ENCODE data around the gene SLC39A11.

- TF ChIP-seq CTCF (IDR thresholded peaks at IDR 0.05), result no peak
- TF ChIP-seq NFYB (CRISPR knock-in tag; conservative IDR thresholded peaks at IDR 0.05; ENCODE audit: low read depth), result no peak
- no peak for TF ChIP-seq FOXP4 (CRISPR knock-in tag; IDR thresholded peaks at IDR 0.05)
- no peak for TF ChIP-seq CREM (CRISPR knock-in tag; IDR thresholded peaks at IDR 0.05)
- TF ChIP-seq CDX4 (CRISPR knock-in tag; IDR thresholded peaks at IDR 0.05; ENCODE audit: borderline replicate concordance), result no peak
- no peak for TF ChIP-seq ZNF281 (CRISPR knock-in tag; IDR thresholded peaks at IDR 0.05)
- TF ChIP-seq SP1 (CRISPR knock-in tag; conservative IDR thresholded peaks at IDR 0.05), result no peak
- no peak for TF ChIP-seq SMAD3 (CRISPR knock-in tag; IDR thresholded peaks at IDR 0.05; ENCODE audit: borderline replicate concordance)
These were observed 208.4 kb downstream of the SLC39A11 start for GRCh38 chr17:72884066-72884465.
